H1 (cell line): Measurements from ENCODE around the gene PCED1B. TPM values are rescaled to one million over a fixed set of nuclear protein-coding genes. Genes with fewer than 3 reads are reported as not detected.

Source experiments
- KDM1A ChIP-seq: fragments of 200-600, 300-600 bp; sonication (generic); IDR thresholded peaks from 2 replicates; pipeline ENCODE4 v1.7.1; 2016; ENCODE audit warnings: mild to moderate bottlenecking, low read length, borderline replicate concordance
- KDM4A ChIP-seq: IDR thresholded peaks from one replicate; pipeline ENCODE4 v1.7.1; 2012; ENCODE audit warnings: low read depth, mild to moderate bottlenecking, moderate library complexity, low read length, inconsistent platforms; ENCODE audit not compliant: severe bottlenecking
- NANOG ChIP-seq: IDR thresholded peaks from 2 replicates; pipeline ENCODE4 v1.6.1; 2011; ENCODE audit warnings: low read length, low read depth, mild to moderate bottlenecking, inconsistent platforms; ENCODE audit not compliant: insufficient read depth, poor library complexity, severe bottlenecking
- SP4 ChIP-seq: IDR thresholded peaks from 2 replicates; pipeline ENCODE4 v1.6.1; 2012; ENCODE audit warnings: low read length, inconsistent platforms
- polyA plus RNA-seq, 7 experiments: library from polyadenylated mRNA; depleted of rRNA in 3 of 7; stranded (reverse) in 5 of 7; unstranded in 2 of 7; fragments of >200 nt in 5 of 7; fragments of 200-250 nt in 2 of 7; gene quantifications; 1 replicate in 5 of 7; 2 replicates in 1 of 7; 4 replicates in 1 of 7; pipeline versions ENCODE4 v1.2.1 to v1.2.3, GENCODE V29; 2011 to 2013; ENCODE audit warnings: missing spikeins in 2 of 7, mixed read lengths in 2 of 7
- total RNA-seq: library from RNA; stranded (reverse); fragmentation: NEBNext Ultra II Directional; extraction: Animal tissue kit (Norgen Biotek cat#: 25700); gene quantifications from 2 replicates; pipeline ENCODE4 v1.2.1, GENCODE V29; 2021
- TF ChIP-seq, protein P1 (sequence below), 3 experiments: IDR thresholded peaks; 1 replicate in 2 of 3; 2 replicates in 1 of 3; pipeline versions ENCODE4 v1.5.1 to v1.6.1; 2011; ENCODE audit warnings: low read length in 3 of 3, mild to moderate bottlenecking in 3 of 3, inconsistent platforms in 2 of 3, low read depth in 1 of 3, moderate library complexity in 1 of 3; ENCODE audit not compliant: insufficient read depth in 1 of 3; ENCODE audit errors: control extremely low read depth in 1 of 3

Gene PCED1B
- total and polyA plus RNA-seq, 2 of the 8 experiments (the other 6 are each of a cell fraction or from before 2014, with no cell fraction given): 4.7 to 5.4 TPM

- TF ChIP-seq NANOG: no peak
- TF ChIP-seq, protein P1, sequence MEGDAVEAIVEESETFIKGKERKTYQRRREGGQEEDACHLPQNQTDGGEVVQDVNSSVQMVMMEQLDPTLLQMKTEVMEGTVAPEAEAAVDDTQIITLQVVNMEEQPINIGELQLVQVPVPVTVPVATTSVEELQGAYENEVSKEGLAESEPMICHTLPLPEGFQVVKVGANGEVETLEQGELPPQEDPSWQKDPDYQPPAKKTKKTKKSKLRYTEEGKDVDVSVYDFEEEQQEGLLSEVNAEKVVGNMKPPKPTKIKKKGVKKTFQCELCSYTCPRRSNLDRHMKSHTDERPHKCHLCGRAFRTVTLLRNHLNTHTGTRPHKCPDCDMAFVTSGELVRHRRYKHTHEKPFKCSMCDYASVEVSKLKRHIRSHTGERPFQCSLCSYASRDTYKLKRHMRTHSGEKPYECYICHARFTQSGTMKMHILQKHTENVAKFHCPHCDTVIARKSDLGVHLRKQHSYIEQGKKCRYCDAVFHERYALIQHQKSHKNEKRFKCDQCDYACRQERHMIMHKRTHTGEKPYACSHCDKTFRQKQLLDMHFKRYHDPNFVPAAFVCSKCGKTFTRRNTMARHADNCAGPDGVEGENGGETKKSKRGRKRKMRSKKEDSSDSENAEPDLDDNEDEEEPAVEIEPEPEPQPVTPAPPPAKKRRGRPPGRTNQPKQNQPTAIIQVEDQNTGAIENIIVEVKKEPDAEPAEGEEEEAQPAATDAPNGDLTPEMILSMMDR (IDR thresholded peaks at IDR 0.05; ENCODE audit: control extremely low read depth in 1 of 3, insufficient read depth in 1 of 3, low read depth in 1 of 3, low read length in 3 of 3): no peak
- no peak for TF ChIP-seq KDM1A
- no peak for TF ChIP-seq SP4
- no peak for TF ChIP-seq KDM4A
These were observed 134.0 kb downstream of the PCED1B start (continued) for GRCh38 chr12:47213396-47213795.
